Mucosa of descending colon (tissue), 3 donors: ENCODE data around the gene ADCY5. TPM values are rescaled to one million over a fixed set of nuclear protein-coding genes. Genes with fewer than 3 reads are reported as not detected.
"Not testable (repeated sequence)": the region's sequence is repeated elsewhere in the genome, so short reads cannot be mapped to it uniquely, and the experiment has no call there.

Source experiments
- ATAC-seq: fragments of 200-7000 bp; cut with Tn5 transposase; one replicate; pipeline ENCODE4 v1.9.1; 2020; ENCODE audit warnings: mild to moderate bottlenecking, moderate library complexity
- DNase-seq, 3 donors: peaks; one replicate each; pipeline ENCODE4 v3.0.0-alpha.2; 2020
- H3K36me3 ChIP-seq: fragments of 200-600 bp; one replicate; pipeline ENCODE4 v1.8.0; 2021; ENCODE audit warnings: low read depth, mild to moderate bottlenecking
- H3K4me1 ChIP-seq: fragments of 200-600 bp; one replicate; pipeline ENCODE4 v1.8.0; 2021; ENCODE audit warnings: low read depth, mild to moderate bottlenecking
- H3K4me3 ChIP-seq: fragments of 200-600 bp; one replicate; pipeline ENCODE4 v1.8.0; 2021; ENCODE audit warnings: mild to moderate bottlenecking
- H3K9me3 ChIP-seq: fragments of 200-600 bp; one replicate; pipeline ENCODE4 v1.8.0; 2021; ENCODE audit warnings: mild to moderate bottlenecking
- intact Hi-C, 2 donors: fragments of 100-400 bp; cut with DNase I in 1 of 2; cut with micrococcal nuclease in 1 of 2; formaldehyde crosslinking; loops; one replicate each; pipeline versions ENCODE4 v1.11.0 to v1.11.1; 2022; cut with DNase I, micrococcal nuclease
- long read RNA-seq, 2 donors: library from polyadenylated mRNA; unstranded; transcript quantifications; one replicate each; pipeline ENCODE4 v2.0.0, GENCODE V29; 2019 to 2021
- total RNA-seq, 3 donors: library from RNA; stranded (reverse); fragmentation: NEBNext Ultra II Directional in 2 of 3; extraction: Animal tissue kit (Norgen Biotek cat#: 25700) in 2 of 3; gene quantifications; one replicate each; pipeline versions ENCODE4 v1.2.1 to v1.2.4, GENCODE V29; 2021 to 2023
- TF ChIP-seq, protein P1 (sequence below): fragments of 200-600 bp; IDR thresholded peaks from one replicate; pipeline ENCODE4 v1.8.0; 2022; ENCODE audit warnings: antibody characterized with exemption, mild to moderate bottlenecking
- donor health status: DM: no; HTN: no; CAD: no; lungs with moderate emphysema.
- donor health status: DM: no; HTN: no; CAD: no.
- donor health status: DM: no; HTN: yes; CAD: no.

The ADCY5 gene
- 10 to 100 TPM in 2 of 3 donors, 1 to 10 TPM in 1; 7.8 to 72.6 (median 12.6) TPM for total RNA-seq
- long read RNA-seq, donor 1, full-length matches to known transcripts, result 22 of 103 reads
- long read RNA-seq, donor 1, partial matches to known transcripts, result 48 of 103 reads
- long read RNA-seq, donor 1, other reads (novel, unspliced or antisense), result 33 of 103 reads
- long read RNA-seq, donor 2, partial matches to known transcripts, result 0 of 4 reads
- long read RNA-seq, donor 2, other reads (novel, unspliced or antisense), result 4 of 4 reads

DNA sequence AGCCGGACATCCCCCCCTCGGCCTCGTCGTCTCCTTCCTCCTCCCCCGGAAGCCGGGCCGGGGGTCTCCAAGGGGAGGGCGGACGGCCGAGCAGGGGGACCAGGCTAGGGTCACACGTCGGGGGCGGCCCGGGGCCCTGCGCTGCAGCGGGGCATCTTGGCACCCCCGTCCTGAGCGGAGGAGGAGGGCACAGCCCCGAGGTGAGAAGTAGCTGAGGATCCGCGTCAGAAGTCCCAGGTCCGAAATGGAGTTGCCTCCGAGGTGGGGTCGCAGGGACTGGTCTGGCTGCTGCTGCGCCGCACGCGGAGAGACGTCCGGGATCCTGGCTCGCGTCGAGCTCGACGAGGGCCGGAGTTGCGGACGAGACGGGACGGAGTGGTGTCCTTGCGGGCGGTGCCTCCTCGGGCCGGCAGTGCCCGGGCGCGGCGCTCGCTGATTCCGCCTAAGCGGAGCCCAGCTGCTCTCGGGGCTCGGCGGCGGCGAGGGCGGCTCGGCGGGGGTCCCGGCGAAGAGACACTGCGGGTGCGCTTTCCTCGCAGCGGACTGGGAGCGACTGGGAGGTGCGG lies at the start of gene ADCY5:
ADCY5 (minus strand) TSS at position 555 of the 566 bp plus-strand sequence; CDS start at position 10, 545 bp downstream.
- peak; percentile 75 for ATAC-seq
- Histone ChIP-seq H3K4me3 (peak within 1 kb of the TSS; percentile 3), H3K36me3 (no peaks in the 10 kb centered on the region), H3K4me1 (peaks cover 12% of the 10 kb centered on the region), H3K9me3 (no peaks in the 10 kb centered on the region)
- DNase-seq, result peak; percentile 33 to 66 (median 60)
- intact Hi-C loops, result no loop called here
- TF ChIP-seq, protein P1, sequence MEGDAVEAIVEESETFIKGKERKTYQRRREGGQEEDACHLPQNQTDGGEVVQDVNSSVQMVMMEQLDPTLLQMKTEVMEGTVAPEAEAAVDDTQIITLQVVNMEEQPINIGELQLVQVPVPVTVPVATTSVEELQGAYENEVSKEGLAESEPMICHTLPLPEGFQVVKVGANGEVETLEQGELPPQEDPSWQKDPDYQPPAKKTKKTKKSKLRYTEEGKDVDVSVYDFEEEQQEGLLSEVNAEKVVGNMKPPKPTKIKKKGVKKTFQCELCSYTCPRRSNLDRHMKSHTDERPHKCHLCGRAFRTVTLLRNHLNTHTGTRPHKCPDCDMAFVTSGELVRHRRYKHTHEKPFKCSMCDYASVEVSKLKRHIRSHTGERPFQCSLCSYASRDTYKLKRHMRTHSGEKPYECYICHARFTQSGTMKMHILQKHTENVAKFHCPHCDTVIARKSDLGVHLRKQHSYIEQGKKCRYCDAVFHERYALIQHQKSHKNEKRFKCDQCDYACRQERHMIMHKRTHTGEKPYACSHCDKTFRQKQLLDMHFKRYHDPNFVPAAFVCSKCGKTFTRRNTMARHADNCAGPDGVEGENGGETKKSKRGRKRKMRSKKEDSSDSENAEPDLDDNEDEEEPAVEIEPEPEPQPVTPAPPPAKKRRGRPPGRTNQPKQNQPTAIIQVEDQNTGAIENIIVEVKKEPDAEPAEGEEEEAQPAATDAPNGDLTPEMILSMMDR, result no peak

DNA sequence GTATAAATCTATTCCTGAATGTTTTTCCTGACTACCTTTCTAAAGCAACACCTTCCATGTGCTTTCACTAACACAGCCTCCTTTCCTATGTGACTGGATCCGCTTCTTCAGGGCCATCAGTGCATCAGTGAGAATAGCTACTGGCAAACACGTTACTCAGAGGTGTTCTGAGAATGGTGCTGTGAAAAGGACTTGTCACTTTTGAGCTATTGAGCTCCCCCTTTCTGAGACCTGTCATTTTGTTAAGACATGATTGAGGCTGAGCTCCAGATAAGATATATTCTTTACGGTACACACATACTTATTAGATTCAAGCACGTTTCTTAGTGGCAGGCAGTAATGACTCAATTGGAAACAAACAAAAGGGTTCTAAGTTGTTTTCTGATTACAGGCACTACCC lies 45.0 kb upstream of the ADCY5 start:
- DNase-seq (no peak), ATAC-seq (no peak)
- intact Hi-C loops, result no loop called here
- H3K4me1 ChIP-seq, result no peaks in the 10 kb centered on the region
- TF ChIP-seq, protein P1, result no peak
- no peaks in the 10 kb centered on the region for H3K9me3 ChIP-seq
- no peak overlapping the region for H3K4me3 ChIP-seq
- no peaks in the 10 kb centered on the region for H3K36me3 ChIP-seq

DNA sequence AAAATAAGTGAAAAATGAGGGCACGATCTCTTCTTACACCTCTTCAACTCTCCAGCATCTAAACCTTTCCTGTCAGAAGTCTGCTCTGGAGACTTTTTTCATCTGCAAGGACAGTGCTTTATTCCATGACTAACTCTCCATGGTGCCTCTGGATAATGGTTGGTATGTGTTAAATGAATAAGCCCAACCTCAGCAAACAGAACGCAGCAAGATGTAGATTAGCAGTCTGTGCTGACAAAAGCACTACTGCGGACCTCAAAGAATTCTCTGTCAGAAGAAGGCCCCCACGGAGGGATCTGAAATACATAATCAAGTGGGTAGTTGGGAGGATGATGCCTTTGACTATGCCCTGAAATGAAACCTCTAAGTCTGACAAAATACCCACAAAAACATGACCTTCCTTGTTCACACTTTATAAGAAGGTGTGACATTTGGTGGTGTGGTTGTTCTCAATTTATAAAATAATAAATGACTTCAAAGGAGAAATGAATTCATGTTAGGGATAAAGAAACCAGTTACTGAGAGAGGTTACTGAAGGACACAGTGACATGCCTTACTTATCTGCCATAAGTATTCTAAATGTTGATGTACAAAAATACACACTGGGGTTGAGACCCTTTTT lies 43.2 kb upstream of the ADCY5 start:
- Histone ChIP-seq H3K4me1 (no peaks in the 10 kb centered on the region), H3K4me3 (no peak overlapping the region), H3K9me3 (no peaks in the 10 kb centered on the region), H3K36me3 (no peaks in the 10 kb centered on the region)
- TF ChIP-seq, protein P1, result no peak
- DNase-seq (no peak), ATAC-seq (no peak)
- intact Hi-C loops, result no loop called here

DNA sequence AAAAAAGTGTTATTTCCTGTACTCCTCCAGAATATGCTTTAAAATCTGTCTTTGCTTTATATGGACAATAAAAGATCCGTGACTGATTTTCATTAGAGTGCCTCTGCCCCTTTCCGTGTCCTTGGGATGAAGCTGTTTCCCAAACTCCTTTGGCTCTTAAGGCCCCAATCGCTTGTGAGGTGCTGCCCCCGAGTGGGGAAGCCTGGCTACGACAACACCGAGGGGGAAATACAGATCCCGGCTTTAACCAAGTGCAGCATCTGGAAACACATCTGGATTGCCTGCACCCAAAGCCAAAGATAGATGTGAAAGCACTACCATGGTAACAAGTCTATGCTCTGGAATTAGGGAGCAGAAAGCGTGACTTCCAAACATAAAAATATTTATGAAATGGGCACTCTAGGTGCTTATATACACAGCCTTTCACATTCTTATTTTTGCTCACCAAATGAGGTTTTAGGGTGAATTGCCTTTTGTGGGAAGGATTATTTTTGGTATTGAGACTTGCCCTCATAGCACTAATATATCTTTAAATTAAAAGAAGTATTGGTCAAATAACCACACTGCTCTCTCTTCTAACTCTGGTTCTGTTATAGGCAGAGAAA lies 40.6 kb upstream of the ADCY5 start:
- Histone ChIP-seq H3K9me3 (no peaks in the 10 kb centered on the region), H3K4me1 (no peaks in the 10 kb centered on the region), H3K4me3 (no peak overlapping the region), H3K36me3 (no peaks in the 10 kb centered on the region)
- intact Hi-C loops, result loop anchor here (2.0 to 5.0 kb wide), 2 partner anchors 161 to 162 kb away; no protein-coding TSS in a partner anchor
- ATAC-seq (peak; percentile 84), DNase-seq (peak in 2 of 3 donors; percentile 78 to 80)
- TF ChIP-seq, protein P1, result peak; percentile 59

DNA sequence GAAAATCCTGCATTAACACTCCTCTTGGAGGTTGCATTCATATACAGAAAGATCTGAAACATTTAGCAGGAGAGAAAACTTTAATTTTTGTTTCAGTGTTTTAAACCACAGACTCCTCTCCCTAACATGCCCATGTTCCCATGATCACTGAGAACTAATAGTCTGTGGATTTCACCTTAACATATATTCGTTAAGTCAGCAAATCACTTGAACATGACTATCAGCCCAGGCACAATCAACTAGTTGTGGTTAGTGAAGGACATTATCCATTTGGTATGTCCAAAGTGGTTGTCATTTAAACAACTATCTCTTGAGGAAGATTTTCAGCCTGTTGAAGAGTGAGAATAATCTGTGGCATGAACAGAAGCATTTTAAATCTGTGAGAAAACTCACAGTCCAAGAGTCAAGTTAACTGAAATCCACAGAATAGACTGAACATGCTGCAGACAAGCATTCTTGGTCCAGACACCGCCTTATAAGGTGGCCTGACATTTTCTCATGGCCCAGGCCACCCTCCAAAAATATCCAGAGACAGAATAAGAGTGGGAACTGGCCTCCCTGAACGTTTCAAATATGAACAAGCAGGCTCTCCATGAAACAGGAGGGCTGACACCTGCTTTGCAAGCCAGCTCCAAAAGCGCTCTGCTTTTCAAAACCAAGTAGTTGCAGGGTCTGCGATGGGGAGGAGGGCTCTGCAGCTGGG lies 39.9 kb upstream of the ADCY5 start:
- H3K4me1 ChIP-seq, result no peaks in the 10 kb centered on the region
- H3K36me3 ChIP-seq, result no peaks in the 10 kb centered on the region
- TF ChIP-seq, protein P1, result no peak
- no peak for DNase-seq
- intact Hi-C loops, result loop anchor here (2.0 to 5.0 kb wide), 2 partner anchors 160 to 161 kb away; no protein-coding TSS in a partner anchor
- H3K9me3 ChIP-seq, result no peaks in the 10 kb centered on the region
- no peak overlapping the region for H3K4me3 ChIP-seq
- no peak for ATAC-seq

DNA sequence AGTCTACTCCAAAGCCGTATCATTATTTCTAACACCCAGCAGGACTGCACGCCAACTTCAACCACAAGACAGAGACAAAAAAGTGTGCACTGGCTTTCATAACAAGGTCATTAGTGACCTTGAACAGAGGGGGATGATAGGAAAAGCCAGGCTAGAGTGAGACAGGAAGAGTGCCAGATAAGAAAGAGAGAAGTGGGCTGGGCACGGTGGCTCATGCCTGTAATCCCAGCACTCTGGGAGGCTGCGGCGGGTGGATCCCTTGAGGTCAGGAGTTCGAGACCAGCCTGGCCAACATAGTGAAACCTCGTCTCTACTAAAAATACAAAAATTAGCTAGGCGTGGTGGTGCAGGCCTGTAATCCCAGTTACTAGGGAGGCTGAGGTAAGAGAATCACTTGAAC lies 38.2 kb upstream of the ADCY5 start:
- not testable (repeated sequence) for H3K4me1 ChIP-seq, DNase-seq, H3K4me3 ChIP-seq, H3K9me3 ChIP-seq, H3K36me3 ChIP-seq, ATAC-seq
- intact Hi-C loops, result loop anchor here in 1 of 2 donors (5.0 kb wide), 1 partner anchor 160 kb away; no protein-coding TSS in a partner anchor
